Kidney epithelial cell (primary cell): ENCODE measurements around the gene TMEM80. TPM values are rescaled to one million over a fixed set of nuclear protein-coding genes. Genes with fewer than 3 reads are reported as not detected.

Experiments
- DNase-seq: peaks from one replicate; pipeline ENCODE4 v3.0.0-alpha.2; 2010; ENCODE audit warnings: low read depth
- H3K27me3 ChIP-seq: 2 replicates; pipeline ENCODE4 v1.6.0; 2011; ENCODE audit warnings: low read length; ENCODE audit not compliant: control insufficient read depth, insufficient read depth
- H3K36me3 ChIP-seq: 2 replicates; pipeline ENCODE4 v1.5.1; 2011; ENCODE audit warnings: low read length; ENCODE audit not compliant: control insufficient read depth, insufficient read depth
- H3K4me3 ChIP-seq: 2 replicates; pipeline ENCODE4 v1.5.1; 2011; ENCODE audit warnings: low read depth, mild to moderate bottlenecking, control low read depth, low read length
- total RNA-seq: library from RNA; depleted of rRNA; stranded (reverse); fragments of >200 nt; gene quantifications from 2 replicates; pipeline ENCODE4 v1.2.3, GENCODE V29; 2015
- TF ChIP-seq, protein P1 (sequence below): IDR thresholded peaks from 2 replicates; pipeline ENCODE4 v1.5.1; 2011; ENCODE audit warnings: mild to moderate bottlenecking, moderate library complexity, low read length, control low read depth, inconsistent platforms; ENCODE audit not compliant: insufficient read depth, poor library complexity, severe bottlenecking

The TMEM80 gene
- total RNA-seq, 1 donor from 2014 or later: 28.5 TPM

DNA sequence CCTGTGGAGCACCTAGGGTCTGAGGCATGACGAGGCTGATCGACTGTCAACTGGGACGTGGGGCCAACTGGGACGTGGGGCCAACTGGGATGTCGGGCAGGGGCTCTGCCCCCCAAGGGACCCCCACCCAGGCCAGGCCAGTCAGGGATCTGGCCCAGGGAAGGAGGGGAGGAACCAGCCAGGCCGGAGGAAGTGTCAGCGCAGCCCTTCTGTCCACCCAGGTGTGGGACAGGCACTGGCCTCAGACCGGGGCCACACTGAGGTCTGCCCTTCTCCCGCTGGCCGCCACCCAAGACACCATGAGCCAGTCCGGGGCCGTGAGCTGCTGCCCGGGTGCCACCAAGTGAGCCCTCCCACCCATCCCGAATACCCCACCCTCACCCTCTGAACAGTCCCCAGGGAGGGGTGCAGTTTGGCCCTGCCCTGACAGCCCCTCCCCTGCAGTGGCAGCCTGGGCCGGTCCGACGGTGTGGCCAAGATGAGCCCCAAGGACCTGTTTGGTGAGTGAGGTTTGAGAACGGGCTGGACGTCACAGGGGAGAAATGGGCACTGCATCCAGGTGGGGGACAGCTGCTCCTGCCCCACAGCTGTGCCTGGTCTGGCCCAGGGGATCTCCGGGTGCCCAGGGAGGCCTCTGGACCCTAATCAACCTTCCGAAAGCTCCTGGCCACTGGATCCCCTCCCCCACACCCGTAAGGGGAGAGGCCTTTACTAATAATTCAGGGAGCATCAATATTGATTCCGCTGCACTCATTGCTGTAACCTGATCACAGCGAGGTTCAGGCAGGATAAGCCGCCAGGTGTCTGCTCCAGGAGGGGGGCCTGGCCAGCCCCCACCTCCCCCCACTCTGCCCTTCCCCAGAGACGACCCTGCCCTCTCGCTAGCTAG lies 13.7 kb downstream of the TMEM80 start:
- no peak for DNase-seq
- H3K27me3 ChIP-seq: no peaks in the 10 kb centered on the region
- TF ChIP-seq, protein P1, sequence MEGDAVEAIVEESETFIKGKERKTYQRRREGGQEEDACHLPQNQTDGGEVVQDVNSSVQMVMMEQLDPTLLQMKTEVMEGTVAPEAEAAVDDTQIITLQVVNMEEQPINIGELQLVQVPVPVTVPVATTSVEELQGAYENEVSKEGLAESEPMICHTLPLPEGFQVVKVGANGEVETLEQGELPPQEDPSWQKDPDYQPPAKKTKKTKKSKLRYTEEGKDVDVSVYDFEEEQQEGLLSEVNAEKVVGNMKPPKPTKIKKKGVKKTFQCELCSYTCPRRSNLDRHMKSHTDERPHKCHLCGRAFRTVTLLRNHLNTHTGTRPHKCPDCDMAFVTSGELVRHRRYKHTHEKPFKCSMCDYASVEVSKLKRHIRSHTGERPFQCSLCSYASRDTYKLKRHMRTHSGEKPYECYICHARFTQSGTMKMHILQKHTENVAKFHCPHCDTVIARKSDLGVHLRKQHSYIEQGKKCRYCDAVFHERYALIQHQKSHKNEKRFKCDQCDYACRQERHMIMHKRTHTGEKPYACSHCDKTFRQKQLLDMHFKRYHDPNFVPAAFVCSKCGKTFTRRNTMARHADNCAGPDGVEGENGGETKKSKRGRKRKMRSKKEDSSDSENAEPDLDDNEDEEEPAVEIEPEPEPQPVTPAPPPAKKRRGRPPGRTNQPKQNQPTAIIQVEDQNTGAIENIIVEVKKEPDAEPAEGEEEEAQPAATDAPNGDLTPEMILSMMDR: no peak
- H3K4me3 ChIP-seq: no peak overlapping the region
- H3K36me3 ChIP-seq: peaks cover 1% of the 10 kb centered on the region

DNA sequence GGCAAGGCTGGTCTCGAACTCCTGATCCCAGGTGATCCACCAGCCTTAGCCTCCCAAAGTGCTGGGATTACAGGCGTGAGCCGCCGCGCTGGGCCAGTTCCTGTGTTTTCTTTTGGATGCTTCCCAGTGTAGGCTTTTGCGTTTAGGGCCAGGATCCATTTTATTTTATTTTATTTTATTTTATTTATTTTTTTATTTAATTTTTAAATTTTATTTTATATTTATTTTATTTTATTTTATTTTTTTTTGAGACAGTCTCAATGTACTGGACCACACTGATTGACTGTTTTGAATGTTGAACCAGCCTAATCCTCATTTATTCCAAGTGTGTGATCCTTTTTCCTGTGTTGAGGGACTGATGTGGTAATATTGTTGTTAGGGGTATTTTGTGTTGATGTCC lies 18.8 kb downstream of the TMEM80 start:
- no peak for DNase-seq
- TF ChIP-seq, protein P1: no peak
- Histone ChIP-seq H3K36me3 (peaks cover 1% of the 10 kb centered on the region), H3K27me3 (no peaks in the 10 kb centered on the region), H3K4me3 (no peak overlapping the region)

DNA sequence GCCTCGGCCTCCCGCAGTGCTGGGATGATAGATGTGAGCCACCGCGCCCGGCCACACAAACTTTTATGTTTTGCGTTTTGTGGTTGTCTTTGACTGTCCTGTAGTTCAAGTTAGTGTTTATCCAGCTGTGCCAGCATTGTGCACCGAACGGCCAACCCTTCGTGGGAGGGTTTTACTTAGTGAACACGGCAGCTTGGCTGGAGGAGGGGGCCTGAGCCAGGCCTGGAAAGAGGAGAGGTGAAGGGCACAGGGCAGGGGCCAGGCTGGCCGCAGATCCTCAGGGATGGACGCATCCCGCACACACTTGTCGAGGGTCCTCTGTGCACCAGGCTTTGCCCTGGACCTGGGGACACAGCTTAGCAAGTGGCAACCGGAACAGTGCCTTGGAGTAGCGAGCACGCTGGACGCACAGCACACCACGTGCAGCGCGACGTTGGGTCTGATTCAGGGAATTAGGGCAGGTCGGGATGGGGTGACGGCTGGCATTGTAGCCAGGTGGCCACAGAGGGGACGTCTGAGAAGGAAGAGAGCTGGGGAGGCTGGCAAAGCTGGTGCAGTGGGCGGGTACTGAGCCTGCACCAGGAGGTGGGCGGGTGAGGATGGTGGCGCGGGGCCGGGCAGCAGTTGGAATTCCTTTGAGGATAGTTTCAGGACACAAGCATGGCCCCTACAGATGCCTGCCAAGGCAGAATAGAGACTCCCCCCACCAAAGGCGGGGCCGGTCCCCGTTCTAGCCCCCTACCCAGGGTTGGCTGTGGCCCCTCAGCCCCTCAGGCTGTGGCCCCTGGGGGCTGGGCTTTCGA lies 23.8 kb downstream of the TMEM80 start:
- H3K36me3 ChIP-seq: peaks cover 1% of the 10 kb centered on the region
- H3K27me3 ChIP-seq: no peaks in the 10 kb centered on the region
- no peak overlapping the region for H3K4me3 ChIP-seq
- TF ChIP-seq, protein P1: no peak
- DNase-seq: no peak

DNA sequence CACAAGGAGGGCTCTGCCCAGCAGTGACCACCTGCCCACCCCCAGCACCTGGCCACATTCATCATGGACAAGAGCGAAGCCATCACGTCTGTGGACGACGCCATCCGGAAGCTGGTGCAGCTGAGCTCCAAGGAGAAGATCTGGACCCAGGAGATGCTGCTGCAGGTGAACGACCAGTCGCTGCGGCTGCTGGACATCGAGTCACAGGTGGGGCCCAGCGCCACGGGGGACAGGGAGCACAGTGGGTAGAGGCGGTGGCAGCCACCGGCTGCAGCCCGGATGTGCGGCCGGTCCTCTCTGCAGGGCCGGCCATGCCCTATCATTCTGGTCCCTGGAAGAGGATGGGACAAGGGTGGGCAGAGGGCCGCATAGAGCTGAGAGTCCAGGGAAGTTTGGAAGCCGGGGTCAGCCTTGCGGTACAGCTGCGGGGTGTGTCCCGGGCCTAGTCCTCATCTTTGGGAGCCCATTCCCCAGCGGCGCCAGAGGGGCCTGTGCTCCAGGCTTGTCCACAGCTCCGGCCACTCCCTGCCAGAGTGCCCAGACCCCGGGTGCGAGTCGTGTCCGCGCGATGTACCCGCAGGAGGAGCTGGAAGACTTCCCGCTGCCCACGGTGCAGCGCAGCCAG lies 24.5 kb downstream of the TMEM80 start:
- peaks cover 3% of the 10 kb centered on the region for H3K36me3 ChIP-seq
- no peak overlapping the region for H3K4me3 ChIP-seq
- TF ChIP-seq, protein P1: no peak
- DNase-seq: no peak
- H3K27me3 ChIP-seq: no peaks in the 10 kb centered on the region

DNA sequence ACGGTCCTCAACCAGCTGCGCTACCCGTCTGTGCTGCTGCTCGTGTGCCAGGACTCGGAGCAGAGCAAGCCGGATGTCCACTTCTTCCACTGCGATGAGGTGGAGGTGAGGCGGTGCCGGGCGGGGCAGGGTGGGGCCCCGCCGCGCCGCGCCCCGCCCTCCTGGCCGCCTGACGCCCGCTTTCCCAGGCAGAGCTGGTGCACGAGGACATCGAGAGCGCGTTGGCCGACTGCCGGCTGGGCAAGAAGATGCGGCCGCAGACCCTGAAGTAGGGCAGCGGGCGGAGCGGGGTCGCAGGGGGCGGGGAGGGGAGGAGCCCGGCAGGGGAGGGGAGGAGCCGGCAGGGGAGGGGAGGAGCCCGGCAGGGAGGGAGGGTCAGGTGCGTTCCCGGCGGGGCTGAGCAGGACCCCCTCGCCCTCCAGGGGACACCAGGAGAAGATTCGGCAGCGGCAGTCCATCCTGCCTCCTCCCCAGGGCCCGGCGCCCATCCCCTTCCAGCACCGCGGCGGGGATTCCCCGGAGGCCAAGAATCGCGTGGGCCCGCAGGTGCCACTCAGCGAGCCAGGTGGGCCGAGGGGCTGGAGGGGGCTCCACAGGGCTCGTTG lies 25.1 kb downstream of the TMEM80 start:
- H3K36me3 ChIP-seq: peaks cover 3% of the 10 kb centered on the region
- H3K27me3 ChIP-seq: no peaks in the 10 kb centered on the region
- no peak overlapping the region for H3K4me3 ChIP-seq
- TF ChIP-seq, protein P1: no peak
- no peak for DNase-seq
